ENCODE results near the gene NLRC5. TPM values are rescaled to one million over a fixed set of nuclear protein-coding genes. Genes with fewer than 3 reads are reported as not detected.
A peak's percentile ranks its signal among the peaks of the same experiment; 100 is the strongest.

The NLRC5 gene
- total and polyA plus RNA-seq, 9 of the 15 experiments (the other 6 are each of a cell fraction or from before 2014, with no cell fraction given), result 0.59 to 0.71 TPM; not detected in 7

- ATAC-seq (no peak), FAIRE-seq (no peak), DNase-seq (ENCODE audit: extremely low read depth in 1 of 4, low spot score in 3 of 4) (no peak)
- H3K27me3 ChIP-seq (ENCODE audit: control insufficient read depth in 2 of 2, insufficient read depth in 2 of 2, low read length in 2 of 2), result peaks cover 49 to 62% of the 10 kb centered on the region in 2 experiments
- BruUV-seq (replicated peaks), result no TSS peak
- H3K4me2 ChIP-seq (ENCODE audit: insufficient read depth, low read length), result no peak overlapping the region
- H3K4me3 ChIP-seq, result no peak overlapping the region
- intact Hi-C loops (cut with micrococcal nuclease), result no loop called here
- no peak overlapping the region for H3K9ac ChIP-seq (ENCODE audit: insufficient read depth in 1 of 2, low read depth in 2 of 2, low read length in 2 of 2)
- ChIA-PET POLR2A (interaction anchor here (0.5 kb wide), 1 partner anchor 121 kb away, joined by 3 read pairs; no protein-coding TSS in a partner anchor), CTCF (ENCODE audit: low intra/inter-chr PET ratio) (no interaction called here)
- no peaks in the 10 kb centered on the region for H3K9me3 ChIP-seq (replicated peaks; ENCODE audit: control insufficient read depth, insufficient read depth, low read depth, low read length)
- no peaks in the 10 kb centered on the region for H3K9me1 ChIP-seq (ENCODE audit: control insufficient read depth, insufficient read depth, low read length)
- peaks cover 0 to 3% of the 10 kb centered on the region in 2 experiments; a peak in 1 of 5 replicates for H3K4me1 ChIP-seq (replicated peaks in 1 of 2; ENCODE audit: control insufficient read depth in 2 of 2, insufficient read depth in 2 of 2, low read length in 2 of 2)
- 0% methylated on average over 5 of the region's 5 CpGs for WGBS (ENCODE audit: insufficient coverage, low coverage, missing lambda C conversion rate)
- no peaks in the 10 kb centered on the region for H3K79me2 ChIP-seq (ENCODE audit: control insufficient read depth, insufficient read depth, low read length)
- H3K36me3 ChIP-seq (ENCODE audit: control insufficient read depth, insufficient read depth, low read length), result no peaks in the 10 kb centered on the region
- no peak overlapping the region for H2AFZ ChIP-seq (ENCODE audit: low read depth, low read length)
- no peak overlapping the region for H3K27ac ChIP-seq (ENCODE audit: extremely low read depth, low read depth, low read length)
- H4K20me1 ChIP-seq (replicated peaks; ENCODE audit: control insufficient read depth, insufficient read depth, low read length), result no peaks in the 10 kb centered on the region
- in situ Hi-C loops (cut with MboI), result no loop called here
- TF ChIP-seq MAFK (IDR thresholded peaks at IDR 0.05; ENCODE audit: low read length) (no peak), ZFP36 (IDR thresholded peaks at IDR 0.05; ENCODE audit: low read depth, low read length, partially characterized antibody) (peak; percentile 72), ZNF274 (IDR thresholded peaks at IDR 0.05; ENCODE audit: borderline replicate concordance, low read depth, low read length) (no peak), ZNF3 (CRISPR knock-in tag; IDR thresholded peaks at IDR 0.05) (no peak), POLR2G (IDR thresholded peaks at IDR 0.05; ENCODE audit: low read depth, low read length) (no peak), E2F1 (CRISPR knock-in tag; IDR thresholded peaks at IDR 0.05) (no peak), GABPB2 (CRISPR knock-in tag; conservative IDR thresholded peaks at IDR 0.05) (no peak), DMBX1 (CRISPR knock-in tag; IDR thresholded peaks at IDR 0.05; ENCODE audit: borderline replicate concordance) (no peak), ZNF174 (CRISPR knock-in tag; IDR thresholded peaks at IDR 0.05) (no peak), BDP1 (IDR thresholded peaks at IDR 0.05; ENCODE audit: insufficient read depth, insufficient read length) (no peak), E2F4 (CRISPR knock-in tag; IDR thresholded peaks at IDR 0.05; ENCODE audit: low read depth) (no peak), ZNF592 (IDR thresholded peaks at IDR 0.05) (no peak), RBM25 (IDR thresholded peaks at IDR 0.05; ENCODE audit: low read depth, low read length, severe bottlenecking) (peak; percentile 80), CGGBP1 (CRISPR knock-in tag; IDR thresholded peaks at IDR 0.05) (no peak), KDM1A (IDR thresholded peaks at IDR 0.05) (peak in 1 of 2 experiments; percentile 32; a peak in 1 of 4 replicates), HES1 (IDR thresholded peaks at IDR 0.05; ENCODE audit: low read depth) (no peak), LARP7 (IDR thresholded peaks at IDR 0.05) (no peak)
Measured at GRCh38 chr16:57054338-57054737, 65.0 kb downstream of the NLRC5 start.
